ENCODE results near the gene TSR1. TPM values are rescaled to one million over a fixed set of nuclear protein-coding genes. Genes with fewer than 3 reads are reported as not detected.

TSR1 gene
- total RNA-seq, 1 experiment from 2014 or later: 44.7 TPM

- Histone ChIP-seq H3K4me3 (ENCODE audit: low read depth in 2 of 2, low read length in 2 of 2) (no peak overlapping the region), H3K4me1 (ENCODE audit: control insufficient read depth, insufficient read depth, low read length) (no peaks in the 10 kb centered on the region), H3K36me3 (ENCODE audit: control insufficient read depth, insufficient read depth, low read length) (no peaks in the 10 kb centered on the region), H3K9me3 (ENCODE audit: control insufficient read depth, insufficient read depth, low read depth, low read length) (no peaks in the 10 kb centered on the region), H3K27me3 (ENCODE audit: control insufficient read depth, insufficient read depth, low read length) (no peaks in the 10 kb centered on the region), H3K27ac (ENCODE audit: low read length) (no peak overlapping the region)
- CTCF ChIA-PET: no interaction called here
- TF ChIP-seq POLR2AphosphoS5 (IDR thresholded peaks at IDR 0.05; ENCODE audit: low read depth, low read length): no peak
- TF ChIP-seq, protein P1, sequence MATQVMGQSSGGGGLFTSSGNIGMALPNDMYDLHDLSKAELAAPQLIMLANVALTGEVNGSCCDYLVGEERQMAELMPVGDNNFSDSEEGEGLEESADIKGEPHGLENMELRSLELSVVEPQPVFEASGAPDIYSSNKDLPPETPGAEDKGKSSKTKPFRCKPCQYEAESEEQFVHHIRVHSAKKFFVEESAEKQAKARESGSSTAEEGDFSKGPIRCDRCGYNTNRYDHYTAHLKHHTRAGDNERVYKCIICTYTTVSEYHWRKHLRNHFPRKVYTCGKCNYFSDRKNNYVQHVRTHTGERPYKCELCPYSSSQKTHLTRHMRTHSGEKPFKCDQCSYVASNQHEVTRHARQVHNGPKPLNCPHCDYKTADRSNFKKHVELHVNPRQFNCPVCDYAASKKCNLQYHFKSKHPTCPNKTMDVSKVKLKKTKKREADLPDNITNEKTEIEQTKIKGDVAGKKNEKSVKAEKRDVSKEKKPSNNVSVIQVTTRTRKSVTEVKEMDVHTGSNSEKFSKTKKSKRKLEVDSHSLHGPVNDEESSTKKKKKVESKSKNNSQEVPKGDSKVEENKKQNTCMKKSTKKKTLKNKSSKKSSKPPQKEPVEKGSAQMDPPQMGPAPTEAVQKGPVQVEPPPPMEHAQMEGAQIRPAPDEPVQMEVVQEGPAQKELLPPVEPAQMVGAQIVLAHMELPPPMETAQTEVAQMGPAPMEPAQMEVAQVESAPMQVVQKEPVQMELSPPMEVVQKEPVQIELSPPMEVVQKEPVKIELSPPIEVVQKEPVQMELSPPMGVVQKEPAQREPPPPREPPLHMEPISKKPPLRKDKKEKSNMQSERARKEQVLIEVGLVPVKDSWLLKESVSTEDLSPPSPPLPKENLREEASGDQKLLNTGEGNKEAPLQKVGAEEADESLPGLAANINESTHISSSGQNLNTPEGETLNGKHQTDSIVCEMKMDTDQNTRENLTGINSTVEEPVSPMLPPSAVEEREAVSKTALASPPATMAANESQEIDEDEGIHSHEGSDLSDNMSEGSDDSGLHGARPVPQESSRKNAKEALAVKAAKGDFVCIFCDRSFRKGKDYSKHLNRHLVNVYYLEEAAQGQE (IDR thresholded peaks at IDR 0.05; ENCODE audit: insufficient read depth in 1 of 2, low read depth in 2 of 2, low read length in 1 of 2): no peak
- TF ChIP-seq SIN3A (IDR thresholded peaks at IDR 0.05; ENCODE audit: borderline replicate concordance, insufficient read depth, low read depth, low read length): no peak
- no peak for TF ChIP-seq CTCF (IDR thresholded peaks at IDR 0.05)
- no peak for TF ChIP-seq TCF7L2 (IDR thresholded peaks at IDR 0.05; ENCODE audit: low read depth, low read length)
- intact Hi-C loops (cut with micrococcal nuclease; ENCODE audit: unreplicated experiment) (no loop called here), in situ Hi-C loops (cut with HindIII; ENCODE audit: low pct_unique_long_range_greater_than_20kb, low sequenced_read_pairs) (no loop called here)
- DNase-seq (ENCODE audit: low read depth, low spot score) (no peak), ATAC-seq (no peak)
- POLR2A ChIA-PET: no interaction called here
- no TSS peak for BruUV-seq (replicated peaks)
Measured at GRCh38 chr17:2370211-2370589, 33.9 kb upstream of the TSR1 start.

- intact Hi-C loops (cut with micrococcal nuclease; ENCODE audit: unreplicated experiment): no loop called here
- Histone ChIP-seq H3K36me3 (ENCODE audit: control insufficient read depth, insufficient read depth, low read length) (no peaks in the 10 kb centered on the region), H3K27me3 (ENCODE audit: control insufficient read depth, insufficient read depth, low read length) (no peaks in the 10 kb centered on the region), H3K4me3 (ENCODE audit: low read depth in 2 of 2, low read length in 2 of 2) (no peak overlapping the region), H3K27ac (ENCODE audit: low read length) (no peak overlapping the region), H3K9me3 (ENCODE audit: control insufficient read depth, insufficient read depth, low read depth, low read length) (no peaks in the 10 kb centered on the region), H3K4me1 (ENCODE audit: control insufficient read depth, insufficient read depth, low read length) (no peaks in the 10 kb centered on the region)
- DNase-seq (ENCODE audit: low read depth, low spot score) (no peak), ATAC-seq (no peak)
- BruUV-seq (replicated peaks): no TSS peak
- CTCF ChIA-PET: interaction anchor here (0.5 kb wide), 1 partner anchor 418 kb away, joined by 3 read pairs; no protein-coding TSS in a partner anchor
- POLR2A ChIA-PET: no interaction called here
- no peak for TF ChIP-seq SIN3A (IDR thresholded peaks at IDR 0.05; ENCODE audit: borderline replicate concordance, insufficient read depth, low read depth, low read length)
- TF ChIP-seq TCF7L2 (IDR thresholded peaks at IDR 0.05; ENCODE audit: low read depth, low read length): no peak
- TF ChIP-seq POLR2AphosphoS5 (IDR thresholded peaks at IDR 0.05; ENCODE audit: low read depth, low read length): no peak
- TF ChIP-seq, protein P1 (IDR thresholded peaks at IDR 0.05; ENCODE audit: insufficient read depth in 1 of 2, low read depth in 2 of 2, low read length in 1 of 2): no peak
- TF ChIP-seq CTCF (IDR thresholded peaks at IDR 0.05): no peak
- in situ Hi-C loops (cut with HindIII; ENCODE audit: low pct_unique_long_range_greater_than_20kb, low sequenced_read_pairs): no loop called here
Measured at GRCh38 chr17:2369551-2370210, 33.4 kb upstream of the TSR1 start.
